Measurements from ENCODE around the gene TRAK2. TPM values are rescaled to one million over a fixed set of nuclear protein-coding genes. Genes with fewer than 3 reads are reported as not detected.

The TRAK2 gene
- total RNA-seq, 1 experiment from 2014 or later: 15.2 TPM

DNA sequence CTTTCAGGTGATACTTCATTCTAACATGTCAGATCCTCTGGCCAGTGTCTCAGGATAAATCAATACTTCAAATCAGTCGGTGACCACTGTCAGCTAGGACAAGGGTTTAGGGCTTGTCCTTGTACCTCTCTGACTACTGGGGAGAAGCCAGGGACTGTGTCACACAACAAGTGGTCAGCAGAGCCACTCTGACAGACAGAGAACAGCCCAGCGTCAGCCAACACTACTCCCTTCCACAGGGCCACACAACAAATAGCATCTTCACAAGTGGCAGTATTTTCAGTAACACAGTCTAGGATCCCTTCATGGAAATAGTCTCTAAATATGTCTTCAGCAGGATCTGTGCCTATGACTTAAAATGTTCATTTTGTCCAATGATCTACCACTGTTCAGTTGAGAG is 108.3 kb downstream of the TRAK2 start:
- no peaks in the 10 kb centered on the region for H3K36me3 ChIP-seq (ENCODE audit: control insufficient read depth in 1 of 2, insufficient read depth in 2 of 2, low read length in 2 of 2)
- no peaks in the 10 kb centered on the region for H3K27me3 ChIP-seq (ENCODE audit: insufficient read depth, low read length)
- H4K20me1 ChIP-seq (ENCODE audit: insufficient read depth): no peaks in the 10 kb centered on the region
- no peak overlapping the region for H3K4me3 ChIP-seq (replicated peaks in 1 of 2; ENCODE audit: low read depth in 1 of 2, low read length in 2 of 2)
- H3K27ac ChIP-seq (ENCODE audit: low read depth, low read length): no peak overlapping the region
- no peak overlapping the region for H3K4me2 ChIP-seq (ENCODE audit: low read length)
- no TSS peak for BruUV-seq (replicated peaks)
- no peaks in the 10 kb centered on the region; a peak in 2 of 4 replicates for H3K4me1 ChIP-seq (ENCODE audit: control insufficient read depth in 1 of 2, insufficient read depth in 2 of 2, low read length in 2 of 2)
- POLR2A ChIA-PET: no interaction called here
- H3K9me2 ChIP-seq (ENCODE audit: insufficient read depth): no peaks in the 10 kb centered on the region
- ATAC-seq (no peak), DNase-seq (ENCODE audit: low read depth, low spot score) (no peak)
- no peaks in the 10 kb centered on the region for H3K9me3 ChIP-seq (ENCODE audit: control insufficient read depth in 1 of 2, insufficient read depth in 1 of 2, low read depth in 1 of 2, low read length in 2 of 2)
- intact Hi-C loops (cut with micrococcal nuclease): no loop called here
- RAD21 ChIA-PET (ENCODE audit: low non-redundant PET in 1 of 2, low total read pairs in 2 of 2, uncharacterized antibody in 2 of 2, unreplicated experiment in 2 of 2): no interaction called here
- H3K79me2 ChIP-seq (ENCODE audit: insufficient read depth, low read length): no peaks in the 10 kb centered on the region
- TF ChIP-seq EZH2 (IDR thresholded peaks at IDR 0.05): no peak
- TF ChIP-seq FOSL1 (IDR thresholded peaks at IDR 0.05; ENCODE audit: low read depth): no peak
- TF ChIP-seq SRF (IDR thresholded peaks at IDR 0.05; ENCODE audit: low read depth): no peak
- TF ChIP-seq, protein P1, sequence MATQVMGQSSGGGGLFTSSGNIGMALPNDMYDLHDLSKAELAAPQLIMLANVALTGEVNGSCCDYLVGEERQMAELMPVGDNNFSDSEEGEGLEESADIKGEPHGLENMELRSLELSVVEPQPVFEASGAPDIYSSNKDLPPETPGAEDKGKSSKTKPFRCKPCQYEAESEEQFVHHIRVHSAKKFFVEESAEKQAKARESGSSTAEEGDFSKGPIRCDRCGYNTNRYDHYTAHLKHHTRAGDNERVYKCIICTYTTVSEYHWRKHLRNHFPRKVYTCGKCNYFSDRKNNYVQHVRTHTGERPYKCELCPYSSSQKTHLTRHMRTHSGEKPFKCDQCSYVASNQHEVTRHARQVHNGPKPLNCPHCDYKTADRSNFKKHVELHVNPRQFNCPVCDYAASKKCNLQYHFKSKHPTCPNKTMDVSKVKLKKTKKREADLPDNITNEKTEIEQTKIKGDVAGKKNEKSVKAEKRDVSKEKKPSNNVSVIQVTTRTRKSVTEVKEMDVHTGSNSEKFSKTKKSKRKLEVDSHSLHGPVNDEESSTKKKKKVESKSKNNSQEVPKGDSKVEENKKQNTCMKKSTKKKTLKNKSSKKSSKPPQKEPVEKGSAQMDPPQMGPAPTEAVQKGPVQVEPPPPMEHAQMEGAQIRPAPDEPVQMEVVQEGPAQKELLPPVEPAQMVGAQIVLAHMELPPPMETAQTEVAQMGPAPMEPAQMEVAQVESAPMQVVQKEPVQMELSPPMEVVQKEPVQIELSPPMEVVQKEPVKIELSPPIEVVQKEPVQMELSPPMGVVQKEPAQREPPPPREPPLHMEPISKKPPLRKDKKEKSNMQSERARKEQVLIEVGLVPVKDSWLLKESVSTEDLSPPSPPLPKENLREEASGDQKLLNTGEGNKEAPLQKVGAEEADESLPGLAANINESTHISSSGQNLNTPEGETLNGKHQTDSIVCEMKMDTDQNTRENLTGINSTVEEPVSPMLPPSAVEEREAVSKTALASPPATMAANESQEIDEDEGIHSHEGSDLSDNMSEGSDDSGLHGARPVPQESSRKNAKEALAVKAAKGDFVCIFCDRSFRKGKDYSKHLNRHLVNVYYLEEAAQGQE (IDR thresholded peaks at IDR 0.05; ENCODE audit: low read depth): no peak
- TF ChIP-seq, protein P2, sequence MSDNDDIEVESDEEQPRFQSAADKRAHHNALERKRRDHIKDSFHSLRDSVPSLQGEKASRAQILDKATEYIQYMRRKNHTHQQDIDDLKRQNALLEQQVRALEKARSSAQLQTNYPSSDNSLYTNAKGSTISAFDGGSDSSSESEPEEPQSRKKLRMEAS (IDR thresholded peaks at IDR 0.05): no peak
- TF ChIP-seq RAD21 (IDR thresholded peaks at IDR 0.05; ENCODE audit: low read depth): no peak
- TF ChIP-seq ELF1 (IDR thresholded peaks at IDR 0.05; ENCODE audit: borderline replicate concordance, low read depth): no peak
- no peak for TF ChIP-seq EGR1 (IDR thresholded peaks at IDR 0.05; ENCODE audit: low read depth)
- TF ChIP-seq EZH2phosphoT487 (IDR thresholded peaks at IDR 0.05; ENCODE audit: borderline replicate concordance): no peak
- TF ChIP-seq POLR2AphosphoS5 (IDR thresholded peaks at IDR 0.05; ENCODE audit: low read depth, low read length): no peak
- TF ChIP-seq, protein P3, sequence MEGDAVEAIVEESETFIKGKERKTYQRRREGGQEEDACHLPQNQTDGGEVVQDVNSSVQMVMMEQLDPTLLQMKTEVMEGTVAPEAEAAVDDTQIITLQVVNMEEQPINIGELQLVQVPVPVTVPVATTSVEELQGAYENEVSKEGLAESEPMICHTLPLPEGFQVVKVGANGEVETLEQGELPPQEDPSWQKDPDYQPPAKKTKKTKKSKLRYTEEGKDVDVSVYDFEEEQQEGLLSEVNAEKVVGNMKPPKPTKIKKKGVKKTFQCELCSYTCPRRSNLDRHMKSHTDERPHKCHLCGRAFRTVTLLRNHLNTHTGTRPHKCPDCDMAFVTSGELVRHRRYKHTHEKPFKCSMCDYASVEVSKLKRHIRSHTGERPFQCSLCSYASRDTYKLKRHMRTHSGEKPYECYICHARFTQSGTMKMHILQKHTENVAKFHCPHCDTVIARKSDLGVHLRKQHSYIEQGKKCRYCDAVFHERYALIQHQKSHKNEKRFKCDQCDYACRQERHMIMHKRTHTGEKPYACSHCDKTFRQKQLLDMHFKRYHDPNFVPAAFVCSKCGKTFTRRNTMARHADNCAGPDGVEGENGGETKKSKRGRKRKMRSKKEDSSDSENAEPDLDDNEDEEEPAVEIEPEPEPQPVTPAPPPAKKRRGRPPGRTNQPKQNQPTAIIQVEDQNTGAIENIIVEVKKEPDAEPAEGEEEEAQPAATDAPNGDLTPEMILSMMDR (IDR thresholded peaks at IDR 0.05 in 2 of 3, conservative IDR thresholded peaks at IDR 0.05 in 1 of 3; ENCODE audit: borderline replicate concordance in 1 of 3, insufficient read depth in 1 of 3, low read depth in 2 of 3, low read length in 2 of 3): no peak
- TF ChIP-seq POLR2A (IDR thresholded peaks at IDR 0.05; ENCODE audit: borderline replicate concordance, extremely low read depth, insufficient read depth, insufficient read length): no peak
- no peak for TF ChIP-seq JUND (IDR thresholded peaks at IDR 0.05)
- TF ChIP-seq, protein P4, sequence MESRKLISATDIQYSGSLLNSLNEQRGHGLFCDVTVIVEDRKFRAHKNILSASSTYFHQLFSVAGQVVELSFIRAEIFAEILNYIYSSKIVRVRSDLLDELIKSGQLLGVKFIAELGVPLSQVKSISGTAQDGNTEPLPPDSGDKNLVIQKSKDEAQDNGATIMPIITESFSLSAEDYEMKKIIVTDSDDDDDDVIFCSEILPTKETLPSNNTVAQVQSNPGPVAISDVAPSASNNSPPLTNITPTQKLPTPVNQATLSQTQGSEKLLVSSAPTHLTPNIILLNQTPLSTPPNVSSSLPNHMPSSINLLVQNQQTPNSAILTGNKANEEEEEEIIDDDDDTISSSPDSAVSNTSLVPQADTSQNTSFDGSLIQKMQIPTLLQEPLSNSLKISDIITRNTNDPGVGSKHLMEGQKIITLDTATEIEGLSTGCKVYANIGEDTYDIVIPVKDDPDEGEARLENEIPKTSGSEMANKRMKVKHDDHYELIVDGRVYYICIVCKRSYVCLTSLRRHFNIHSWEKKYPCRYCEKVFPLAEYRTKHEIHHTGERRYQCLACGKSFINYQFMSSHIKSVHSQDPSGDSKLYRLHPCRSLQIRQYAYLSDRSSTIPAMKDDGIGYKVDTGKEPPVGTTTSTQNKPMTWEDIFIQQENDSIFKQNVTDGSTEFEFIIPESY (IDR thresholded peaks at IDR 0.05; ENCODE audit: extremely low read depth, insufficient replicate concordance, low read length): no peak
- no peak for TF ChIP-seq CEBPB (IDR thresholded peaks at IDR 0.05; ENCODE audit: low read depth)
- TF ChIP-seq TCF7L2 (IDR thresholded peaks at IDR 0.05; ENCODE audit: borderline replicate concordance, extremely low read depth, insufficient read depth, insufficient read length): no peak
- no peak overlapping the region for H2AFZ ChIP-seq (ENCODE audit: low read depth, low read length, poor library complexity, severe bottlenecking)
- CTCF ChIA-PET: no interaction called here
- no peak overlapping the region for H3K9ac ChIP-seq (ENCODE audit: low read length)
